Activated naive CD4-positive, alpha-beta T cell treated with anti-CD3 and anti-CD28 coated beads, Interleukin-2, amount 50 U/mL, for 24 hours (primary cell): ENCODE data around the gene OR4L1.
"Not testable (repeated sequence)": the region's sequence is repeated elsewhere in the genome, so short reads cannot be mapped to it uniquely, and the experiment has no call there.

Experiments
- H3K27ac Mint-ChIP-seq: one replicate; pipeline ENCODE4 v1.8.0; 2021; ENCODE audit warnings: mild to moderate bottlenecking, mixed read lengths
- H3K27me3 Mint-ChIP-seq: one replicate; pipeline ENCODE4 v1.8.0; 2021; ENCODE audit warnings: mixed read lengths
- H3K36me3 Mint-ChIP-seq: one replicate; pipeline ENCODE4 v1.8.0; 2021; ENCODE audit warnings: mixed read lengths
- H3K4me1 Mint-ChIP-seq: one replicate; pipeline ENCODE4 v1.8.0; 2021; ENCODE audit warnings: mixed read lengths
- H3K4me3 Mint-ChIP-seq: one replicate; pipeline ENCODE4 v1.8.0; 2021; ENCODE audit warnings: mild to moderate bottlenecking, mixed read lengths
- H3K9me3 Mint-ChIP-seq: one replicate; pipeline ENCODE4 v1.8.0; 2021; ENCODE audit warnings: mixed read lengths

Gene OR4L1

GRCh38 chr14:20059745-20060144 lies at the start of gene OR4L1:
TSS of gene OR4L1 (plus strand) at chr14:20060045. CDS start at chr14:20060045, 0 bp downstream.
- Mint-ChIP-seq H3K27me3 (peaks cover 4% of the 10 kb centered on the region), H3K36me3 (peaks cover 3% of the 10 kb centered on the region), H3K9me3 (peaks cover 4% of the 10 kb centered on the region)

GRCh38 chr14:20019257-20019865 lies 40.5 kb upstream of the OR4L1 start, which contains the start of gene OR4K14:
TSS of gene OR4K14 (minus strand) at chr14:20019307. CDS start at chr14:20015193, 4,114 bp downstream.
- Mint-ChIP-seq H3K4me3 (no peak within 1 kb of the TSS), H3K9me3 (peaks cover 7% of the 10 kb centered on the region), H3K27me3 (peaks cover 1% of the 10 kb centered on the region), H3K4me1 (no peaks in the 10 kb centered on the region), H3K27ac (no peak within 1 kb of the TSS), H3K36me3 (no peaks in the 10 kb centered on the region)

More at GRCh38 chr14:20059745-20060144, at the start of gene OR4L1:
- Mint-ChIP-seq H3K27ac (no peak within 1 kb of the TSS), H3K4me3 (no peak within 1 kb of the TSS), H3K4me1 (no peaks in the 10 kb centered on the region)

GRCh38 chr14:20031058-20031457 lies 28.8 kb upstream of the OR4L1 start:
- peaks cover 3% of the 10 kb centered on the region for H3K27me3 Mint-ChIP-seq
- H3K27ac Mint-ChIP-seq: no peak overlapping the region
- no peaks in the 10 kb centered on the region for H3K4me1 Mint-ChIP-seq
- no peaks in the 10 kb centered on the region for H3K9me3 Mint-ChIP-seq
- no peaks in the 10 kb centered on the region for H3K36me3 Mint-ChIP-seq
- no peak overlapping the region for H3K4me3 Mint-ChIP-seq

GRCh38 chr14:20035449-20035848 lies 24.4 kb upstream of the OR4L1 start:
- no peaks in the 10 kb centered on the region for H3K36me3 Mint-ChIP-seq
- no peaks in the 10 kb centered on the region for H3K4me1 Mint-ChIP-seq
- no peaks in the 10 kb centered on the region for H3K9me3 Mint-ChIP-seq
- H3K27me3 Mint-ChIP-seq: no peaks in the 10 kb centered on the region
- no peak overlapping the region for H3K4me3 Mint-ChIP-seq
- H3K27ac Mint-ChIP-seq: no peak overlapping the region

GRCh38 chr14:20035938-20036337 lies 23.9 kb upstream of the OR4L1 start, which contains the start of gene OR4K13:
TSS of gene OR4K13 (minus strand) at chr14:20036038. CDS start at chr14:20034758, 1,280 bp downstream.
- Mint-ChIP-seq H3K9me3 (no peaks in the 10 kb centered on the region), H3K27ac (no peak within 1 kb of the TSS), H3K4me1 (no peaks in the 10 kb centered on the region), H3K36me3 (no peaks in the 10 kb centered on the region), H3K27me3 (no peaks in the 10 kb centered on the region), H3K4me3 (no peak within 1 kb of the TSS)

GRCh38 chr14:20044243-20044642 lies 15.6 kb upstream of the OR4L1 start:
- Mint-ChIP-seq H3K27me3 (peaks cover 10% of the 10 kb centered on the region), H3K9me3 (no peaks in the 10 kb centered on the region), H3K4me1 (no peaks in the 10 kb centered on the region), H3K27ac (no peak overlapping the region), H3K4me3 (no peak overlapping the region), H3K36me3 (no peaks in the 10 kb centered on the region)

- H3K4me3 Mint-ChIP-seq: no peak overlapping the region
- no peaks in the 10 kb centered on the region for H3K9me3 Mint-ChIP-seq
- H3K4me1 Mint-ChIP-seq: no peaks in the 10 kb centered on the region
- no peaks in the 10 kb centered on the region for H3K36me3 Mint-ChIP-seq
- H3K27me3 Mint-ChIP-seq: peaks cover 13% of the 10 kb centered on the region
- H3K27ac Mint-ChIP-seq: no peak overlapping the region
Observed at GRCh38 chr14:20048202-20048601, 11.6 kb upstream of the OR4L1 start.

- no peak overlapping the region for H3K4me3 Mint-ChIP-seq
- no peaks in the 10 kb centered on the region for H3K4me1 Mint-ChIP-seq
- H3K27me3 Mint-ChIP-seq: no peaks in the 10 kb centered on the region
- no peaks in the 10 kb centered on the region for H3K9me3 Mint-ChIP-seq
- H3K36me3 Mint-ChIP-seq: no peaks in the 10 kb centered on the region
- H3K27ac Mint-ChIP-seq: no peak overlapping the region
Observed at GRCh38 chr14:20092050-20092449, 32.2 kb downstream of the OR4L1 start.

- H3K27ac Mint-ChIP-seq: no peak overlapping the region
- no peaks in the 10 kb centered on the region for H3K9me3 Mint-ChIP-seq
- no peak overlapping the region for H3K4me3 Mint-ChIP-seq
- H3K36me3 Mint-ChIP-seq: no peaks in the 10 kb centered on the region
- H3K4me1 Mint-ChIP-seq: no peaks in the 10 kb centered on the region
- no peaks in the 10 kb centered on the region for H3K27me3 Mint-ChIP-seq
Observed at GRCh38 chr14:20093442-20093841, 33.6 kb downstream of the OR4L1 start.

- H3K36me3 Mint-ChIP-seq, H3K27ac Mint-ChIP-seq, H3K9me3 Mint-ChIP-seq: not testable (repeated sequence)
Observed at GRCh38 chr14:20098926-20099770, 39.3 kb downstream of the OR4L1 start.

GRCh38 chr14:20110438-20110837 lies 50.6 kb downstream of the OR4L1 start, which contains the start of gene OR4K17:
TSS of gene OR4K17 (plus strand) at chr14:20110739. CDS start at chr14:20117500, 6,761 bp downstream.
- no peaks in the 10 kb centered on the region for H3K9me3 Mint-ChIP-seq
- no peak within 1 kb of the TSS for H3K4me3 Mint-ChIP-seq
- no peaks in the 10 kb centered on the region for H3K4me1 Mint-ChIP-seq
- peaks cover 2% of the 10 kb centered on the region for H3K36me3 Mint-ChIP-seq
- H3K27me3 Mint-ChIP-seq: no peaks in the 10 kb centered on the region
- no peak within 1 kb of the TSS for H3K27ac Mint-ChIP-seq

More at GRCh38 chr14:20098926-20099770, 39.3 kb downstream of the OR4L1 start:
- H3K4me1 Mint-ChIP-seq, H3K4me3 Mint-ChIP-seq: not testable (repeated sequence)
- peaks cover 11% of the 10 kb centered on the region for H3K27me3 Mint-ChIP-seq
